Measurements from ENCODE around the gene CFAP46.
"Not testable (repeated sequence)": the region's sequence is repeated elsewhere in the genome, so short reads cannot be mapped to it uniquely, and the experiment has no call there.

The CFAP46 gene

DNA sequence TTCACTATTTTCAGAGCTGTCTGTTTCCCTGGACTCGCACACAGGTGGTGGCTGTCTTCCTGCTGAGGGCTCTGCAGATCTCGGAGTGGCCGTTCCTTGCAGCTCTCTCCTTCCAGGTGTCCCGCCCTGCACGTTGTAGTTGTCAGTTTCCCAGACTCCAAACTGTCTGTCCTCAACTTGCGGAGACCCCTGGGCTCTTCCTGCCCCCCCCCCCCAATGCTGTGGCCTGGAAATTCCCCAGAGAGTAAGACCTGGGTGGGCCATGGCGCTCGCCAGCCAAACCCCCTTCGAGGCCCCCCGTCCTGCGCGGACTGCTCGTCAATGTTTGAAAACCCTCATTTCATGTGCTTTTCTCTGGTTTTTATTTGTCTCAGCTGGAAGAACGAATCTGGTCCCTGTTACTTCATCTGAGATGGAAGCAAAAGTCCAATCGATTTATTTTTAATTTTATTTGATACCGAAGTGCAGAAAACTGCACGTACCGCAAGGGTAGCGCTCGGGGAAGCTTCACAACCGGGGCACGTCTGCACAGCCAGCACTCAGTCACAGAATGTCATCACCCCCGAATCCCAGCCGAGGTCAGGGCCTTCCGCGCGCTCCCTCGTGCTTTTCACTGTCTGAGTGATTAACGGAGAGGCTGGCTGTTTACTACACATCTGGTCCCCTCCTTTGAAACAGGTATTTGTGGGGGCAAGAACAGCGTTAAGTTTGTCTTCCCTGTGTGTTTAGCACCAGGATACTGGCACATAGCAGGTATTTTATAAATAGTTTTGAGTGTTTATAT lies 110.0 kb downstream of the CFAP46 start:
- no peak for DNase-seq (ENCODE audit: low read depth)
- no peak overlapping the region for H3K4me3 ChIP-seq (ENCODE audit: low read depth, low read length)
- TF ChIP-seq, protein P1, sequence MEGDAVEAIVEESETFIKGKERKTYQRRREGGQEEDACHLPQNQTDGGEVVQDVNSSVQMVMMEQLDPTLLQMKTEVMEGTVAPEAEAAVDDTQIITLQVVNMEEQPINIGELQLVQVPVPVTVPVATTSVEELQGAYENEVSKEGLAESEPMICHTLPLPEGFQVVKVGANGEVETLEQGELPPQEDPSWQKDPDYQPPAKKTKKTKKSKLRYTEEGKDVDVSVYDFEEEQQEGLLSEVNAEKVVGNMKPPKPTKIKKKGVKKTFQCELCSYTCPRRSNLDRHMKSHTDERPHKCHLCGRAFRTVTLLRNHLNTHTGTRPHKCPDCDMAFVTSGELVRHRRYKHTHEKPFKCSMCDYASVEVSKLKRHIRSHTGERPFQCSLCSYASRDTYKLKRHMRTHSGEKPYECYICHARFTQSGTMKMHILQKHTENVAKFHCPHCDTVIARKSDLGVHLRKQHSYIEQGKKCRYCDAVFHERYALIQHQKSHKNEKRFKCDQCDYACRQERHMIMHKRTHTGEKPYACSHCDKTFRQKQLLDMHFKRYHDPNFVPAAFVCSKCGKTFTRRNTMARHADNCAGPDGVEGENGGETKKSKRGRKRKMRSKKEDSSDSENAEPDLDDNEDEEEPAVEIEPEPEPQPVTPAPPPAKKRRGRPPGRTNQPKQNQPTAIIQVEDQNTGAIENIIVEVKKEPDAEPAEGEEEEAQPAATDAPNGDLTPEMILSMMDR (conservative IDR thresholded peaks at IDR 0.05; ENCODE audit: low read depth, low read length): no peak

DNA sequence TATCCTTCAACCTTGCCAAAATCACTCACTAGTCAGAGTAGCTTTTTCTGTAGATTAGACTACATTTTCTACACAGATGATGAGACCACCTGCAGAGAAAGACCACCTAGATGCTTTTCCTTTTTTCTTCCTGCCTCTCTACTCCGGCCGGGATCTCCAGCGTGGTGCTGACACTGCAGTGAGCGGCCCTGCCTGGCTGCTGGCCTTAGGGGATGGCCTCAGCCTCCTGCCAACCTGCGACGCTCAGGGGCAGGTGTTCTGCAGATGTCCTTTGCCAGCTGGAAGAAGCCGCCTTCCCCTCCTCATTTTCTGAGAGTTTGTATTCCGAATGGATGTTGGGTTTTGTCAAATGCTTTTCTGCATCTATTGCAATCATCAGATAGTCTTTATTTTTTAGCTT lies 113.0 kb downstream of the CFAP46 start:
- TF ChIP-seq, protein P1 (conservative IDR thresholded peaks at IDR 0.05; ENCODE audit: low read depth, low read length): no peak
- no peak overlapping the region for H3K4me3 ChIP-seq (ENCODE audit: low read depth, low read length)
- no peak for DNase-seq (ENCODE audit: low read depth)

DNA sequence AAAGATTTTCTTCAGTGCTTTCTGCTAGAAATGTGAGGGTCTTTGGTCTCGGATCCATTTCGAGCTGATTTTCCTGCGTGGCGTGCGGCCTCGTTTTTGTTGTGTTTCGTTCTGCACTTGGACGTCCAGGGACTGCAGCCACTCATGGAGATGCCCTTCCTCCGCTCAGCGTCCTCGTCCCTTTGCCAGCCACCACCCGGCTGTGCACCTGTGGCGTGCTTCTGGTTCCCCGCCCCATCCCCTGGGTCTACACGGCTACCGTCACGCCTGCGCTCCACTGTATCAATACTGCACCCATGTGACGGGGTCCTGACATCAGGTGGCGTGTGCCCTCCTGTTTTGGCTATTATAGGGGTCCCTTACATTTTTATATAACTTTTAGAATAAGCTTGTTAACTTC lies 113.7 kb downstream of the CFAP46 start:
- TF ChIP-seq, protein P1 (conservative IDR thresholded peaks at IDR 0.05; ENCODE audit: low read depth, low read length): no peak
- no peak for DNase-seq (ENCODE audit: low read depth)
- H3K4me3 ChIP-seq (ENCODE audit: low read depth, low read length): no peak overlapping the region

DNA sequence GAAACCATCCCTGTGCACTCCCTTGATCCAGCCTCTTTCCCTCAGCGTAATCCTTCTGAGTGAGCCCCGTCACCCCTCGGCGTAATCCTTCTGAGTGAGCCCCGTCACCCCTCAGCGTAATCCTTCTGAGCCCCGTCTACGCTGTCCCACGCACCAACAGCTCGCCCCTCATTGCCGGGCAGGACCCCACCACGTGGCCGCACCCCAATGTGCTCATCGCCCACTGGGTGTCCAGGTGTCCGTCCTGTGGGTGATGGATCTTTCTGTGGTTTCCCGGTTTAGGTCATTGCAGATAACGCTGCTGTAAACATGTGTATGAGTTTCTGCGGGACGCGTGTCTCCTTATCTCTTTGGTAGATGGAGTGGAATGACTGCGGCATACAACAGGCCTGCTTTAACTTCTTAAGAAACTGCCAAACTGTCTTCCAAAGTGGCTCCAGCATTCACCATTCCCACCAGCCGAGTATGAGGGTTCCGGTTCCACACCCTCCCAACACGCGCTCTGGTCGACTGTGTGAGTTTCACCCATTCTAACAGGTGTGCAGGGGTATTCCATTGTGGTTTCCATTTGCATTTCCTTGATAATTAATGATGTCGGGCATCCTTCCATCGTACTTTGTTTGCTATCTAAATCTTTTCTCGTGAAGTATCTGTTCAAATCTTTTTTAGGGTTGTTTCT lies 114.4 kb downstream of the CFAP46 start:
- no peak for DNase-seq (ENCODE audit: low read depth)
- no peak overlapping the region for H3K4me3 ChIP-seq (ENCODE audit: low read depth, low read length)
- TF ChIP-seq, protein P1 (conservative IDR thresholded peaks at IDR 0.05; ENCODE audit: low read depth, low read length): no peak

DNA sequence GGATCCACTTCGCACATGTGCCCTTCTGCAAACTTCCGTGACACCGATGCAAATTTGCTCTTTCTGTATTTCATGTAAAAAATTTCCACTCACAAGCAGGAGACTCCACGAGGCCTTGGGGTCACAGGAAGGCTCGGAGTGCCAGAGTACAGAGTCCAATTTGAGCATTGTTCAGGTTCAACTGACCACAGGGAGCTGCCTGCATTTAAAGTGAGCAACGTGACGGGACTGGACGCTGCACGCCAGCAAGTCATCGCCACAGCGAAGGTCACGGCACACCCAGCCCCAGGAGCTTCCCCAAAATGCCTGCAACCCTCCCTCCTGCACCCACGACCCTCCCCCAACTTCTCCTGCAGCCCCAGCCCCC lies 115.0 kb downstream of the CFAP46 start:
- no peak for DNase-seq (ENCODE audit: low read depth)
- TF ChIP-seq, protein P1 (conservative IDR thresholded peaks at IDR 0.05; ENCODE audit: low read depth, low read length): no peak
- H3K4me3 ChIP-seq (ENCODE audit: low read depth, low read length): no peak overlapping the region

DNA sequence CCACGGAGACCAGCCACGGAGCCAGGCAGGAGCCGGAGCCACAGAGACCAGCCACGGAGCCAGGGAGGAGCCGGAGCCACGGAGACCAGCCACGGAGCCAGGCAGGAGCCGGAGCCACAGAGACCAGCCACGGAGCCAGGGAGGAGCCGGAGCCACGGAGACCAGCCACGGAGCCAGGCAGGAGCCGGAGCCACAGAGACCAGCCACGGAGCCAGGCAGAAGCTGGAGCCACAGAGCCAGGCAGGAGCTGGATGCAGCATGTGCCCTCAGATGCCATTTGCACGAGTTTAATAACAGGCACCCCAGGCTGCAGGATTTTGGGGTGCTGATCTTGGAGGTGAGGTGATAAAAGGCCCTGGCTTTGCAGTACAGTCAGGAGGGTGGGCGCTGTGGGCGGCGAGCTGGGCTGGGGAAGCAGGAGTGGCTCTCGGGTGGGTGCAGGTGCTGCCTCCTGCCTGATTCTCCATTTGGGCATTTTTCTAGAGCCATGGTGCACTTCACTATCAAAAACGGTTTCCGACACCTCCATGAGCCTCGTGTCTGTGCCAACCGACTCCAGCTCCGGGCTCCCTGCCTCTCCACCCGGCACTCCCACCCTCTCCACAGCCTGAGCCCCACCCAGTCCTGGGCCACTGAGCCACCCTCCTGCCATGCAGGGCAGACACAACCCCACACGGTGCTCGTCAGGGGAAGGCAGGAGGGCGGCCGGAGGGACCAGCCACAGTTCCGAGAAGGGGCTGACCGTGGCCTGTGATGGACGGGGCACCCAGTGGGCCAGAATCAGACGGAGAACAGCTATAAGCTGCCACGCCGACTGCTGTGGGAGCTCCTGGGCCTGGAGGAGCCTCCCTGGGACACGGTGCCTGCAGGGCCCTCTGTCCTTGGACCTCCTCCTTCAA lies 115.6 kb downstream of the CFAP46 start:
- DNase-seq (ENCODE audit: low read depth): no peak
- no peak overlapping the region for H3K4me3 ChIP-seq (ENCODE audit: low read depth, low read length)
- TF ChIP-seq, protein P1 (conservative IDR thresholded peaks at IDR 0.05; ENCODE audit: low read depth, low read length): no peak

DNA sequence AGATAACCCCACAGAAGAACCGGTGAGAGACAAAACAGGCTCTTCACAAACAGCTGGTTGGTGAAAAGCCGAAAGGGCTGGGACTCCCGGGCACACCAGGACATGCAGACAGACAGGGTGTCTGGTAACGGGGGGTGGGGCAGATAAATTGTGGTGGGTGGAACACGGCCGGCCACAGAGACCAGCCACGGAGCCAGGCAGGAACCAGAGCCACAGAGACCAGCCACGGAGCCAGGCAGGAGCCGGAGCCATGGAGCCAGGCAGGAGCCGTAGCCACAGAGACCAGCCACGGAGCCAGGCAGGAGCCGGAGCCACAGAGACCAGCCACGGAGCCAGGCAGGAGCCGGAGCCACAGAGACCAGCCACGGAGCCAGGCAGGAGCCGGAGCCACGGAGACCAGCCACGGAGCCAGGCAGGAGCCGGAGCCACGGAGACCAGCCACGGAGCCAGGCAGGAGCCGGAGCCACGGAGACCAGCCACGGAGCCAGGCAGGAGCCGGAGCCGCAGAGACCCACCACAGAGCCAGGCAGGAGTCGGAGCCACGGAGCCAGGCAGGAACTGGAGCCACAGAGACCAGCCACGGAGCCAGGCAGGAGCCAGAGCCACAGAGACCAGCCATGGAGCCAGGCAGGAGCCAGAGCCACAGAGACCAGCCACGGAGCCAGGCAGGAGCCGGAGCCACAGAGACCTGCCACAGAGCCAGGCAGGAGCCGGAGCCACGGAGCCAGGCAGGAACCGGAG lies 116.4 kb downstream of the CFAP46 start:
- DNase-seq (ENCODE audit: low read depth); H3K4me3 ChIP-seq (ENCODE audit: low read depth, low read length): not testable (repeated sequence)
